ENCODE measurements around the gene ALMS1. TPM values are rescaled to one million over a fixed set of nuclear protein-coding genes. Genes with fewer than 3 reads are reported as not detected.

ALMS1 gene
- polyA plus RNA-seq, 1 of the 3 experiments (the other 2 are of a cell fraction) = 7.0 TPM

- H3F3A ChIP-seq (replicated peaks; ENCODE audit: insufficient read depth) = no peaks in the 10 kb centered on the region
Measured at GRCh38 chr2:73610111-73610510, 224.5 kb downstream of the ALMS1 start.

GRCh38 chr2:73611193-73611592, 225.6 kb downstream of the ALMS1 start:
- no peaks in the 10 kb centered on the region for H3K79me2 ChIP-seq (ENCODE audit: insufficient read depth)
- 61% methylated on average over 3 of the region's 4 CpGs for WGBS (ENCODE audit: low lambda C conversion rate)
- no peak overlapping the region for H3K4me3 ChIP-seq (ENCODE audit: low read depth in 2 of 2, low read length in 1 of 2)
- no peaks in the 10 kb centered on the region for H3K4me1 ChIP-seq (ENCODE audit: control insufficient read depth in 1 of 2, insufficient read depth in 2 of 2, low read depth in 1 of 2, low read length in 1 of 2)
- no peaks in the 10 kb centered on the region for H3K9me3 ChIP-seq
- no peaks in the 10 kb centered on the region for H3K27me3 ChIP-seq (ENCODE audit: insufficient read depth)
- ChIA-PET CTCF (no interaction called here), POLR2A (no interaction called here)
- no peak for DNase-seq
- H3K9ac ChIP-seq = no peak overlapping the region
- peaks cover 3 to 20% of the 10 kb centered on the region in 2 experiments for H3K36me3 ChIP-seq (replicated peaks in 1 of 2; ENCODE audit: control insufficient read depth in 1 of 2, insufficient read depth in 2 of 2, low read length in 1 of 2)
- no peaks in the 10 kb centered on the region for H3K9me2 ChIP-seq
- TF ChIP-seq USF1 (IDR thresholded peaks at IDR 0.05; ENCODE audit: borderline replicate concordance, low read depth) = no peak
- TF ChIP-seq RCOR1 (IDR thresholded peaks at IDR 0.05; ENCODE audit: low read length) = no peak
- TF ChIP-seq MEF2A (IDR thresholded peaks at IDR 0.05; ENCODE audit: borderline replicate concordance, low read depth) = no peak
- no peak for TF ChIP-seq TEAD4 (IDR thresholded peaks at IDR 0.05; ENCODE audit: borderline replicate concordance, insufficient read depth)
- TF ChIP-seq REST (IDR thresholded peaks at IDR 0.05; ENCODE audit: low read depth, low read length) = no peak
- TF ChIP-seq CHD2 (IDR thresholded peaks at IDR 0.05; ENCODE audit: low read length, partially characterized antibody) = no peak
- no peak for TF ChIP-seq NRF1 (IDR thresholded peaks at IDR 0.05; ENCODE audit: low read depth, low read length)
- TF ChIP-seq JUND (IDR thresholded peaks at IDR 0.05) = no peak
- no peak for TF ChIP-seq FOXJ3 (CRISPR knock-in tag; IDR thresholded peaks at IDR 0.05)
- H3K27ac ChIP-seq (ENCODE audit: low read depth in 2 of 2, low read length in 1 of 2) = no peak overlapping the region
- H3F3A ChIP-seq (replicated peaks; ENCODE audit: insufficient read depth) = no peaks in the 10 kb centered on the region
- no peaks in the 10 kb centered on the region for H4K20me1 ChIP-seq (ENCODE audit: insufficient read depth)
- H2AFZ ChIP-seq (ENCODE audit: low read depth) = no peak overlapping the region
- H3K4me2 ChIP-seq = no peak overlapping the region

More at GRCh38 chr2:73610111-73610510, 224.5 kb downstream of the ALMS1 start:
- Histone ChIP-seq H3K27me3 (ENCODE audit: insufficient read depth) (no peaks in the 10 kb centered on the region), H3K4me3 (ENCODE audit: low read depth in 2 of 2, low read length in 1 of 2) (no peak overlapping the region), H3K9me2 (no peaks in the 10 kb centered on the region), H3K36me3 (replicated peaks in 1 of 2; ENCODE audit: control insufficient read depth in 1 of 2, insufficient read depth in 2 of 2, low read length in 1 of 2) (peaks cover 9 to 20% of the 10 kb centered on the region in 2 experiments), H2AFZ (ENCODE audit: low read depth) (no peak overlapping the region), H3K9me3 (no peaks in the 10 kb centered on the region), H3K4me1 (ENCODE audit: control insufficient read depth in 1 of 2, insufficient read depth in 2 of 2, low read depth in 1 of 2, low read length in 1 of 2) (no peaks in the 10 kb centered on the region), H3K79me2 (ENCODE audit: insufficient read depth) (no peaks in the 10 kb centered on the region), H3K9ac (no peak overlapping the region), H4K20me1 (ENCODE audit: insufficient read depth) (no peaks in the 10 kb centered on the region), H3K27ac (ENCODE audit: low read depth in 2 of 2, low read length in 1 of 2) (no peak overlapping the region), H3K4me2 (no peak overlapping the region)
- WGBS (ENCODE audit: low lambda C conversion rate) = 86% methylated on average over 3 of the region's 3 CpGs
- ChIA-PET POLR2A (no interaction called here), CTCF (no interaction called here)
- no peak for TF ChIP-seq MEF2A (IDR thresholded peaks at IDR 0.05; ENCODE audit: borderline replicate concordance, low read depth)
- TF ChIP-seq TEAD4 (IDR thresholded peaks at IDR 0.05; ENCODE audit: borderline replicate concordance, insufficient read depth) = no peak
- TF ChIP-seq CTCF (IDR thresholded peaks at IDR 0.05) = no peak
- TF ChIP-seq NRF1 (IDR thresholded peaks at IDR 0.05; ENCODE audit: low read depth, low read length) = no peak
- no peak for TF ChIP-seq MAX (IDR thresholded peaks at IDR 0.05; ENCODE audit: low read depth)
- no peak for TF ChIP-seq USF2 (IDR thresholded peaks at IDR 0.05; ENCODE audit: borderline replicate concordance, low read depth, low read length)
- DNase-seq = no peak
